ENCODE data around the gene FNIP1. TPM values are rescaled to one million over a fixed set of nuclear protein-coding genes. Genes with fewer than 3 reads are reported as not detected.

The FNIP1 gene
- total and polyA plus RNA-seq, 2 of the 8 experiments (the other 6 are each of a cell fraction or from before 2014, with no cell fraction given) = 3.5 to 17.3 TPM

DNA sequence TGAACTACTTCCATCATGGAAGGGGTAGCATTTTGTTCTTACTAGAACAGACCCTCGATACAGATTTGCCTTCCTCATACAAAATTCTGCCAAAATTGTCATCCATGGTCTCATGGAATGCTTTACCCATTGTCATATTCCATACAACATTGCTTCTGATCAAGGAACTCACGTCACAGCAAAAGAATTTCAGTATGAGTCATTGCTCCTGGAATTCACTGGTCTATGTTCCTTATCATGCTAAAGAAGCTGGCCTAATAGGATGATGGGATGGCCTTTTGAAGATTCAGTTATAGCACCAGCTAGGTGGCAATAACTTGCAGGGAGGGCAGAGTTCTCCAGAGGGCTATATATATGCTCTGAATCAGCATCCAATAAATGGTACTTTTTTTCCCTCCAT lies 18.2 kb upstream of the FNIP1 start:
- no peak for FAIRE-seq
- 59% methylated on average over 2 of the region's 2 CpGs; no CpG with 5 or more reads in 1 of the 2 experiments for WGBS, 2 experiments (ENCODE audit: extremely low coverage in 1 of 2, insufficient coverage in 1 of 2, insufficient read length in 1 of 2, insufficient replicate concordance in 2 of 2, low coverage in 1 of 2, low lambda C conversion rate in 2 of 2, missing lambda C conversion rate in 1 of 2)
- H3K27me3 ChIP-seq (replicated peaks in 1 of 4; ENCODE audit: control insufficient read depth in 3 of 4, extremely low read depth in 1 of 4, insufficient read depth in 3 of 4, low read length in 3 of 4) = no peaks in the 10 kb centered on the region
- no peaks in the 10 kb centered on the region for H4K20me1 ChIP-seq (replicated peaks in 1 of 2; ENCODE audit: control insufficient read depth in 1 of 2, insufficient read depth in 2 of 2, low read length in 2 of 2)
- H3K18ac ChIP-seq (ENCODE audit: extremely low read depth, low read length) = no peak overlapping the region
- H4K8ac ChIP-seq (ENCODE audit: extremely low read depth, insufficient read depth, low read length) = no peak overlapping the region
- no peak overlapping the region for H4K5ac ChIP-seq (ENCODE audit: insufficient read length, low read depth, low read length)
- no peak overlapping the region for H2BK15ac ChIP-seq (ENCODE audit: low read length)
- no peak overlapping the region for H2BK20ac ChIP-seq (ENCODE audit: low read length)
- H3K27ac ChIP-seq (ENCODE audit: low read depth, low read length) = no peak overlapping the region
- no peak overlapping the region for H2BK120ac ChIP-seq (replicated peaks; ENCODE audit: low read depth, low read length)
- no peak overlapping the region for H4K91ac ChIP-seq (replicated peaks; ENCODE audit: insufficient read length, low read length)
- no peak overlapping the region for H3K23ac ChIP-seq (ENCODE audit: insufficient read length)
- no peak for DNase-seq (ENCODE audit: low read depth in 1 of 2, low spot score in 2 of 2)
- H3K36me3 ChIP-seq (ENCODE audit: control insufficient read depth in 2 of 4, insufficient read depth in 4 of 4, low read length in 3 of 4) = no peaks in the 10 kb centered on the region
- no peak overlapping the region for H2AFZ ChIP-seq (ENCODE audit: low read length)
- TF ChIP-seq HDAC2 (IDR thresholded peaks at IDR 0.05; ENCODE audit: borderline replicate concordance in 1 of 2, low read depth in 2 of 2, low read length in 2 of 2) (no peak), BCL11A (IDR thresholded peaks at IDR 0.05; ENCODE audit: low read depth in 2 of 2, low read length in 2 of 2) (no peak), JUN (IDR thresholded peaks at IDR 0.05; ENCODE audit: low read depth, low read length) (peak; percentile 73; the same call in 1 of the 2 replicates), NRF1 (IDR thresholded peaks at IDR 0.05; ENCODE audit: low read depth, low read length) (no peak), POLR2AphosphoS5 (IDR thresholded peaks at IDR 0.05; ENCODE audit: low read depth, low read length) (no peak), SP4 (IDR thresholded peaks at IDR 0.05; ENCODE audit: low read length) (no peak), TCF12 (IDR thresholded peaks at IDR 0.05; ENCODE audit: low read depth, low read length) (no peak), SIX5 (IDR thresholded peaks at IDR 0.05; ENCODE audit: low read depth, low read length) (no peak), RXRA (IDR thresholded peaks at IDR 0.05; ENCODE audit: insufficient read depth, low read depth, low read length) (no peak), TEAD4 (IDR thresholded peaks at IDR 0.05; ENCODE audit: low read depth, low read length) (peak; percentile 57; the same call in 1 of the 2 replicates), JUND (IDR thresholded peaks at IDR 0.05; ENCODE audit: low read length) (peak; percentile 92), ZNF274 (IDR thresholded peaks at IDR 0.05; ENCODE audit: borderline replicate concordance, extremely low read depth, low read length) (no peak)
- H2AK5ac ChIP-seq (ENCODE audit: low read depth, low read length) = no peak overlapping the region
- POLR2A ChIA-PET (ENCODE audit: partially characterized antibody) = no interaction called here
- no peak overlapping the region for H2BK5ac ChIP-seq (ENCODE audit: low read depth, low read length)
- H3K79me1 ChIP-seq (ENCODE audit: low read depth, low read length) = no peaks in the 10 kb centered on the region
- H3K9ac ChIP-seq (replicated peaks in 1 of 4; ENCODE audit: extremely low read depth in 1 of 4, low read depth in 3 of 4, low read length in 3 of 4) = no peak overlapping the region
- H3K4me2 ChIP-seq (ENCODE audit: insufficient read depth in 1 of 2, low read depth in 2 of 2, low read length in 2 of 2) = no peak overlapping the region
- no peaks in the 10 kb centered on the region for H3K79me2 ChIP-seq (ENCODE audit: control insufficient read depth in 1 of 2, insufficient read depth in 2 of 2, low read length in 2 of 2)
- no peaks in the 10 kb centered on the region for H3K23me2 ChIP-seq (ENCODE audit: low read depth, low read length)
- H3K4me1 ChIP-seq (replicated peaks in 1 of 4; ENCODE audit: control insufficient read depth in 3 of 4, insufficient read depth in 4 of 4, low read length in 3 of 4) = 0 out of 7 replicates have a peak, but pooled peaks cover 0 to 2% (median 0%) of the 10 kb centered on the region in 4 experiments
- CTCF ChIA-PET (ENCODE audit: partially characterized antibody) = interaction anchor here (1.2 kb wide), 1 partner anchor 193 kb away, joined by 4 read pairs; no protein-coding TSS in a partner anchor
- no peak overlapping the region for H3K56ac ChIP-seq (replicated peaks; ENCODE audit: insufficient read length, low read depth, low read length)
- no peak overlapping the region for H3K4ac ChIP-seq (replicated peaks; ENCODE audit: insufficient read length, low read depth, low read length)
- no peak overlapping the region for H3K14ac ChIP-seq (ENCODE audit: insufficient read length)
- H2BK12ac ChIP-seq (ENCODE audit: low read depth, low read length) = peak overlapping the region; percentile 82; the same call in 1 of the 2 replicates
- no peak overlapping the region for H3K4me3 ChIP-seq (ENCODE audit: extremely low read depth in 1 of 4, insufficient read depth in 2 of 4, low read depth in 3 of 4, low read length in 4 of 4)
- no peaks in the 10 kb centered on the region for H3K9me3 ChIP-seq (ENCODE audit: insufficient read depth in 2 of 2, low read depth in 1 of 2, low read length in 1 of 2)
